CD14-positive monocyte (primary cell): ENCODE data around the gene AIFM3. TPM values are rescaled to one million over a fixed set of nuclear protein-coding genes. Genes with fewer than 3 reads are reported as not detected.
A peak's percentile ranks its signal among the peaks of the same experiment; 100 is the strongest.

Experiments
- DNase-seq, 3 donors: peaks; one replicate each; pipeline ENCODE4 v3.0.0-alpha.2; 2011 to 2022
- H2AFZ ChIP-seq: 2 replicates; pipeline ENCODE4 v1.6.0; 2012; ENCODE audit warnings: mild to moderate bottlenecking, low read depth, low read length, inconsistent platforms; ENCODE audit not compliant: insufficient read depth, poor library complexity, severe bottlenecking
- H3K27ac ChIP-seq, 2 donors: 1 replicate in 1 of 2; 2 replicates in 1 of 2; pipeline ENCODE4 v1.5.1; 2012 to 2013; ENCODE audit warnings: low read length in 2 of 2, control low read depth in 1 of 2, inconsistent platforms in 1 of 2, low read depth in 1 of 2, mild to moderate bottlenecking in 1 of 2
- H3K27me3 ChIP-seq, 2 donors: one replicate each; pipeline versions ENCODE4 v1.6.0 to v1.6.1; 2011 to 2013; ENCODE audit warnings: low read length in 2 of 2; ENCODE audit not compliant: control insufficient read depth in 2 of 2, insufficient read depth in 2 of 2
- H3K36me3 ChIP-seq, 2 donors: replicated peaks in 1 of 2; 1 replicate in 1 of 2; 2 replicates in 1 of 2; pipeline versions ENCODE4 v1.5.1 to v1.6.1; 2012 to 2013; ENCODE audit warnings: low read length in 2 of 2, control low read depth in 1 of 2, inconsistent platforms in 1 of 2, mild to moderate bottlenecking in 1 of 2; ENCODE audit not compliant: insufficient read depth in 2 of 2, control insufficient read depth in 1 of 2
- H3K4me1 ChIP-seq, 2 donors: 1 replicate in 1 of 2; 2 replicates in 1 of 2; pipeline versions ENCODE4 v1.5.1 to v1.6.1; 2012 to 2013; ENCODE audit warnings: low read length in 2 of 2, control low read depth in 1 of 2, inconsistent platforms in 1 of 2, mild to moderate bottlenecking in 1 of 2, moderate library complexity in 1 of 2; ENCODE audit not compliant: insufficient read depth in 2 of 2, control insufficient read depth in 1 of 2
- H3K4me2 ChIP-seq: replicated peaks from 2 replicates; pipeline ENCODE3; 2012; ENCODE audit warnings: low read length, moderate library complexity, mild to moderate bottlenecking; ENCODE audit not compliant: poor library complexity, severe bottlenecking; ENCODE audit errors: extremely low read depth
- H3K4me3 ChIP-seq, 3 experiments: fragments of 200-600 bp in 1 of 3; sonication (generic) in 1 of 3; replicated peaks in 1 of 3; 1 replicate in 2 of 3; 2 replicates in 1 of 3; pipeline ENCODE4 v1.5.1; 2011 to 2013; ENCODE audit warnings: low read length in 3 of 3, mild to moderate bottlenecking in 3 of 3, control low read depth in 2 of 3, low read depth in 2 of 3, inconsistent platforms in 1 of 3, moderate library complexity in 1 of 3
- H3K79me2 ChIP-seq: 2 replicates; pipeline ENCODE4 v1.6.0; 2012; ENCODE audit warnings: mild to moderate bottlenecking, control low read depth, inconsistent platforms, low read length, moderate library complexity; ENCODE audit not compliant: insufficient read depth
- H3K9ac ChIP-seq: 2 replicates; pipeline ENCODE4 v1.6.0; 2017; ENCODE audit warnings: low read length, mild to moderate bottlenecking; ENCODE audit not compliant: insufficient read depth, poor library complexity, severe bottlenecking
- H3K9me3 ChIP-seq, 2 donors: replicated peaks in 1 of 2; 1 replicate in 1 of 2; 2 replicates in 1 of 2; pipeline versions ENCODE4 v1.5.1 to v1.6.1; 2012 to 2013; ENCODE audit warnings: low read length in 2 of 2, control low read depth in 1 of 2; ENCODE audit not compliant: control insufficient read depth in 1 of 2, insufficient read depth in 1 of 2
- H4K20me1 ChIP-seq: 2 replicates; pipeline ENCODE4 v1.6.0; 2012; ENCODE audit warnings: mild to moderate bottlenecking, low read length, control low read depth, moderate library complexity; ENCODE audit not compliant: insufficient read depth
- H3K27ac Mint-ChIP-seq, 7 donors: one replicate each; pipeline ENCODE4 v1.8.0; 2020; ENCODE audit warnings: mild to moderate bottlenecking in 7 of 7, mixed read lengths in 7 of 7, moderate library complexity in 6 of 7, inconsistent platforms in 2 of 7
- H3K27me3 Mint-ChIP-seq, 3 donors: one replicate each; pipeline ENCODE4 v1.8.0; 2021 to 2022; ENCODE audit warnings: low read depth in 3 of 3, mild to moderate bottlenecking in 3 of 3, mixed read lengths in 3 of 3, moderate library complexity in 3 of 3, inconsistent platforms in 1 of 3
- H3K36me3 Mint-ChIP-seq, 2 donors: one replicate each; pipeline ENCODE4 v1.8.0; 2020; ENCODE audit warnings: mixed read lengths in 2 of 2, inconsistent platforms in 1 of 2, mild to moderate bottlenecking in 1 of 2
- H3K4me1 Mint-ChIP-seq: one replicate; pipeline ENCODE4 v1.8.0; 2020; ENCODE audit warnings: mild to moderate bottlenecking, mixed read lengths
- H3K4me3 Mint-ChIP-seq, 2 donors: one replicate each; pipeline ENCODE4 v1.8.0; 2020; ENCODE audit warnings: mild to moderate bottlenecking in 2 of 2, mixed read lengths in 2 of 2, moderate library complexity in 1 of 2
- H3K9me3 Mint-ChIP-seq, 7 donors: one replicate each; pipeline ENCODE4 v1.8.0; 2020 to 2022; ENCODE audit warnings: mixed read lengths in 7 of 7, mild to moderate bottlenecking in 6 of 7, moderate library complexity in 6 of 7, inconsistent platforms in 2 of 7
- CTCF ChIP-seq: fragments of 200-600 bp; IDR thresholded peaks from one replicate; pipeline ENCODE4 v1.8.0; 2022; ENCODE audit warnings: antibody characterized with exemption, mild to moderate bottlenecking
- WGBS: methylation state at CpG from one replicate; pipeline ENCODE4 v1.1.5; 2013; ENCODE audit warnings: missing lambda C conversion rate; ENCODE audit not compliant: insufficient coverage; 5-methylcytosine and 5-hydroxymethylcytosine counted together
- intact Hi-C, 2 donors: fragments of 100-400 bp; cut with micrococcal nuclease; formaldehyde crosslinking; loops; one replicate each; pipeline versions ENCODE4 v1.15.0 to v1.15.1; 2023
- polyA plus RNA-seq, 3 donors: library from polyadenylated mRNA; depleted of rRNA in 1 of 3; unstranded in 2 of 3; stranded (reverse) in 1 of 3; fragments of 300-500 nt in 2 of 3; fragments of >200 nt in 1 of 3; fragmentation: Illumina TruSeq in 2 of 3; gene quantifications; 1 replicate in 2 of 3; 2 replicates in 1 of 3; pipeline ENCODE4 v1.2.3, GENCODE V29; 2012 to 2021

AIFM3 gene
- polyA plus RNA-seq, 3 donors = 2.1 to 40.9 (median 2.3) TPM

DNA sequence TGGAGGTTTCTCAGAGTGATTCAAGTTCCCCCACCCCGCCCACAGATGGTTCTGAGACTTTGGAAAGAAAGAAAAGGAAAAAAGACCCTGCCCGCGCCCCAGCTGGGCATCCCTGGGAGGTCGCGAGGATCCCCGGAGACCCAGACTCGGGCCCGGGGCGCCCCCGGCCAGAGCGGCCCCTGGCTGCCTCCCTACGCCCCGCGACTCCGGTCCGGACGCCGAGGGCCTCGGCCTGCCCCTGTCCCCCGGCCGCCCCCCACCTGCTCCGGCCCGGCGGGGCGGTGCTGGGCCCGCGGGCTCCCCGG is 2.3 kb upstream of the AIFM3 start:
- no peaks in the 10 kb centered on the region for H3K9me3 ChIP-seq
- H3K36me3 ChIP-seq = peaks cover 0 to 7% of the 10 kb centered on the region in 2 donors
- H3K4me3 ChIP-seq = peak overlapping the region in 2 of 3 experiments; percentile 29 to 61
- H3K9ac ChIP-seq = no peak overlapping the region
- 3% methylated on average over 20 of the region's 28 CpGs for WGBS
- intact Hi-C loops = loop anchor here (5.0 to 10.0 kb wide), 2 partner anchors 48 to 60 kb away; no protein-coding TSS in a partner anchor
- peaks cover 18 to 29% (median 26%) of the 10 kb centered on the region in 3 donors for H3K27me3 Mint-ChIP-seq
- TF ChIP-seq CTCF = no peak
- peaks cover 57 to 68% of the 10 kb centered on the region in 2 donors for H3K4me1 ChIP-seq
- peaks cover 5% of the 10 kb centered on the region for H3K79me2 ChIP-seq
- no peak overlapping the region for H2AFZ ChIP-seq
- peak overlapping the region in 2 of 7 donors; percentile 43 to 47 for H3K27ac Mint-ChIP-seq
- peak overlapping the region; percentile 80 for H3K4me2 ChIP-seq
- H3K27ac ChIP-seq = no peak overlapping the region
- no peak for DNase-seq
- H3K27me3 ChIP-seq = peaks cover 3 to 16% of the 10 kb centered on the region in 2 donors
- peaks cover 0 to 9% (median 0%) of the 10 kb centered on the region in 7 donors for H3K9me3 Mint-ChIP-seq
- H3K4me3 Mint-ChIP-seq = peak overlapping the region; percentile 77 to 87
- peaks cover 56% of the 10 kb centered on the region for H3K4me1 Mint-ChIP-seq
- no peaks in the 10 kb centered on the region for H4K20me1 ChIP-seq
- peaks cover 21% of the 10 kb centered on the region in 2 donors for H3K36me3 Mint-ChIP-seq

- Histone ChIP-seq H3K4me2 (peak overlapping the region; percentile 80), H2AFZ (peak overlapping the region; percentile 71), H3K4me3 (peak overlapping the region; percentile 16 to 69 (median 24)), H3K27me3 (peaks cover 3 to 16% of the 10 kb centered on the region in 2 donors), H3K36me3 (peaks cover 0 to 1% of the 10 kb centered on the region in 2 donors), H3K79me2 (peaks cover under 1% of the 10 kb centered on the region), H3K27ac (no peak overlapping the region), H3K4me1 (peaks cover 57 to 68% of the 10 kb centered on the region in 2 donors), H3K9ac (peak overlapping the region; percentile 43), H3K9me3 (no peaks in the 10 kb centered on the region), H4K20me1 (no peaks in the 10 kb centered on the region)
- WGBS = 12% methylated on average over 63 of the region's 65 CpGs
- Mint-ChIP-seq H3K9me3 (peaks cover 0 to 9% (median 0%) of the 10 kb centered on the region in 7 donors), H3K27ac (no peak overlapping the region), H3K4me3 (peak overlapping the region; percentile 71 to 80), H3K4me1 (peaks cover 59% of the 10 kb centered on the region), H3K36me3 (peaks cover 16% of the 10 kb centered on the region in 2 donors), H3K27me3 (peaks cover 18 to 29% (median 26%) of the 10 kb centered on the region in 3 donors)
- TF ChIP-seq CTCF = no peak
- intact Hi-C loops = loop anchor here in 1 of 2 donors (10.0 kb wide), 1 partner anchor 60 kb away; no protein-coding TSS in a partner anchor
- no peak for DNase-seq
Measured at GRCh38 chr22:20965104-20965887, 1.8 kb upstream of the AIFM3 start.
